WI38 (cell line): ENCODE measurements around the gene MAP3K7CL.
A peak's percentile ranks its signal among the peaks of the same experiment; 100 is the strongest.

Experiments
- H3K4me3 ChIP-seq: 2 replicates; pipeline ENCODE4 v1.5.1; 2011; ENCODE audit warnings: low read depth, mild to moderate bottlenecking, control low read depth, low read length
- CTCF ChIP-seq: IDR thresholded peaks from 2 replicates; pipeline ENCODE4 v1.5.1; 2012; ENCODE audit warnings: low read depth, mild to moderate bottlenecking, control low read depth, low read length

Gene MAP3K7CL

GRCh38 chr21:29130270-29130969 is at the start of gene MAP3K7CL:
Gene MAP3K7CL (plus strand): TSS chr21:29130644. CDS start chr21:29133345, 2,701 bp downstream.
- H3K4me3 ChIP-seq: peak within 1 kb of the TSS; percentile 52

GRCh38 chr21:29082046-29082815 is 48.2 kb upstream of the MAP3K7CL start:
- no peak for TF ChIP-seq CTCF
- H3K4me3 ChIP-seq: no peak overlapping the region

More at GRCh38 chr21:29130270-29130969, at the start of gene MAP3K7CL:
- no peak for TF ChIP-seq CTCF

GRCh38 chr21:29083306-29083705 is 47.1 kb upstream of the MAP3K7CL start:
- H3K4me3 ChIP-seq: no peak overlapping the region

GRCh38 chr21:29084372-29084771 is 46.1 kb upstream of the MAP3K7CL start:
- TF ChIP-seq CTCF: no peak
- no peak overlapping the region for H3K4me3 ChIP-seq

More at GRCh38 chr21:29083306-29083705, 47.1 kb upstream of the MAP3K7CL start:
- TF ChIP-seq CTCF: no peak

- no peak overlapping the region for H3K4me3 ChIP-seq
- TF ChIP-seq CTCF: no peak
These were observed 45.2 kb upstream of the MAP3K7CL start for GRCh38 chr21:29085106-29085752.

- TF ChIP-seq CTCF: no peak
These were observed 39.4 kb upstream of the MAP3K7CL start for GRCh38 chr21:29091033-29091432.

More at GRCh38 chr21:29091033-29091432, 39.4 kb upstream of the MAP3K7CL start:
- no peak overlapping the region for H3K4me3 ChIP-seq
